Spleen (tissue), 7 donors: Measurements from ENCODE around the gene TCAF1.
"Not testable (repeated sequence)": the region's sequence is repeated elsewhere in the genome, so short reads cannot be mapped to it uniquely, and the experiment has no call there.

Source experiments
- POLR2A ChIP-seq, 3 donors: fragments of 450-650 bp; IDR thresholded peaks; one replicate each; pipeline ENCODE4 v1.5.1; 2017; ENCODE audit warnings: antibody characterized with exemption in 3 of 3, mild to moderate bottlenecking in 1 of 3
- POLR2AphosphoS5 ChIP-seq, 3 donors: sonication (generic); formaldehyde crosslinking; IDR thresholded peaks; one replicate each; pipeline ENCODE4 v1.5.1; 2017; ENCODE audit warnings: antibody characterized with exemption in 3 of 3
- TF ChIP-seq, protein P1 (sequence below), 11 experiments: fragments of 200-600 bp in 7 of 11; fragments of 450-650 bp in 4 of 11; sonication (generic) in 4 of 11; IDR thresholded peaks in 8 of 11; conservative IDR thresholded peaks in 3 of 11; 1 replicate in 7 of 11; 2 replicates in 4 of 11; pipeline versions ENCODE4 v1.4.0 to v1.8.0; 2016 to 2021; ENCODE audit warnings: antibody characterized with exemption in 11 of 11, inconsistent platforms in 4 of 11, mild to moderate bottlenecking in 1 of 11
- donor health status: DM: no; HTN: no; CAD: no; lungs with moderate emphysema.
- donor health status: DM: no; HTN: no; CAD: no.
- donor health status: DM: no; HTN: no; CAD: no.

DNA sequence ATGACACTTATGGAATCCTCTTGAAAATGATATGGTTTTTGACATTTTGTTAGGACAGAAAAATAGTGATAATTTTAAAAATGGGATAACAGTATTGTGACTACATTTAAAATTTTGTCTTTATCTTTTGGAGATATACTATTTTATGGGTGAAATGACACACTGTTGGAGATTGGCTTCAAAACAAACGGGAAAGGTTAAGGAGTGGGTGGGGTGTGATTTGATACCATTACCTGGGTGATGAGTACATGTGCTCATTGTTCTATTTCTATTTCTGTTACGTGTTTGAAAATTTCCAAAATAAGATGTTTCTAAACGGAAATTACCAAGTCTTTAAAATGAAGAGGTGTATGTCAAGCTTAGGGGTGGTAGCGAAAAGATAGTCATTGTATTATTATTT, 28.7 kb downstream of the TCAF1 start:
- TF ChIP-seq, protein P1, sequence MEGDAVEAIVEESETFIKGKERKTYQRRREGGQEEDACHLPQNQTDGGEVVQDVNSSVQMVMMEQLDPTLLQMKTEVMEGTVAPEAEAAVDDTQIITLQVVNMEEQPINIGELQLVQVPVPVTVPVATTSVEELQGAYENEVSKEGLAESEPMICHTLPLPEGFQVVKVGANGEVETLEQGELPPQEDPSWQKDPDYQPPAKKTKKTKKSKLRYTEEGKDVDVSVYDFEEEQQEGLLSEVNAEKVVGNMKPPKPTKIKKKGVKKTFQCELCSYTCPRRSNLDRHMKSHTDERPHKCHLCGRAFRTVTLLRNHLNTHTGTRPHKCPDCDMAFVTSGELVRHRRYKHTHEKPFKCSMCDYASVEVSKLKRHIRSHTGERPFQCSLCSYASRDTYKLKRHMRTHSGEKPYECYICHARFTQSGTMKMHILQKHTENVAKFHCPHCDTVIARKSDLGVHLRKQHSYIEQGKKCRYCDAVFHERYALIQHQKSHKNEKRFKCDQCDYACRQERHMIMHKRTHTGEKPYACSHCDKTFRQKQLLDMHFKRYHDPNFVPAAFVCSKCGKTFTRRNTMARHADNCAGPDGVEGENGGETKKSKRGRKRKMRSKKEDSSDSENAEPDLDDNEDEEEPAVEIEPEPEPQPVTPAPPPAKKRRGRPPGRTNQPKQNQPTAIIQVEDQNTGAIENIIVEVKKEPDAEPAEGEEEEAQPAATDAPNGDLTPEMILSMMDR (IDR thresholded peaks at IDR 0.05 in 8 of 11, conservative IDR thresholded peaks at IDR 0.05 in 3 of 11): not testable (repeated sequence)
- TF ChIP-seq POLR2A, POLR2AphosphoS5 (IDR thresholded peaks at IDR 0.05): not testable (repeated sequence)
